B cell (primary cell): ENCODE data around the gene DGKZ.

Experiments used
- CTCF ChIP-seq: fragments of 200-600 bp; IDR thresholded peaks from one replicate; pipeline ENCODE4 v1.8.0; 2022; ENCODE audit warnings: antibody characterized with exemption, mild to moderate bottlenecking
- EZH2 ChIP-seq: IDR thresholded peaks from 2 replicates; pipeline ENCODE4 v1.6.1; 2012; ENCODE audit warnings: borderline replicate concordance, low read depth, mild to moderate bottlenecking, moderate library complexity, low read length; ENCODE audit not compliant: insufficient read depth, poor library complexity, severe bottlenecking

- TF ChIP-seq EZH2: no peak
- TF ChIP-seq CTCF: no peak
Measured at GRCh38 chr11:46390331-46391171, 43.3 kb downstream of the DGKZ start.
